Glomerular visceral epithelial cell (primary cell): ENCODE data around the gene EXD3.
"Not testable (repeated sequence)": the region's sequence is repeated elsewhere in the genome, so short reads cannot be mapped to it uniquely, and the experiment has no call there.

Experiments used
- DNase-seq: peaks from one replicate; pipeline ENCODE4 v3.0.0-alpha.2; 2016; ENCODE audit errors: extremely low spot score

The EXD3 gene

DNA sequence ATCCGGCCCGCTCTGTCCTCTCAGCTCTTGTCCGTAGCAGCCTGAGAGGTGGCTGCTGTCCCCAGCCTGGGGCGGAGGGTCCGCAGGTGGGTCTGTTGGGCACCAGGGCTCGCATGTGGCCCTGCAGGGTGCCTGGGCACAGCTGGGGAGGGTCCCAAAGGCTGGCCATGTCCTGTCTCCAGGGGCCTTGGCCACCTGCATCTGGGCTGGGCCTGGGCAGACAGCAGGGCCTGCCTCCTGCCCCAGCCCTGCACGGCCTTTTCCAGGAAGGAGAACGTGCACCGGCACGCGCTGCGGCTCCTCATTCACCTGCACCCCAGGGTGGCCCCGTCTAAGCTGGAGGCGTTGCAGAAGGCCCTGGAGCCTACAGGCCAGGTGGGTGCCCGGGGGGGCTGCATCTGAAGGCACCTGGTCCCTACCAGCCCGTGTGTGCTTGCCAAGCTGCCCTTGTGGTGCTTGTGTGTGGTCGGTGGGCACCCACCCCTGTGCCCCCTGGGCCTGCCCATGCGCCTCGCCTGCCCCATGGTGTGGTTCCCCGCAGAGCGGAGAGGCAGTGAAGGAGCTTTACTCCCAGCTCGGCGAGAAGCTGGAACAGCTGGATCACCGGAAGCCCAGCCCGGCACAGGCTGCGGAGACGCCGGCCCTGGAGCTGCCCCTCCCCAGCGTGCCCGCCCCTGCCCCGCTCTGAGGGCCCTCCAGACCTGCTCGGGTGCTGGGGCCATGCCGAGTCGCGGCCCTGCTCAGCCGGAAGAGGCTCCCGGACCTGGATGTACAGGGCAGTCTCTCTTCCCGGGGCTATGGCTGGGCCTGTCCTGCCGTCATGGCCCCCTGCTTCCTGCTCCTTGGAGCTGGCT, 150.5 kb downstream of the EXD3 start:
- DNase-seq, result no peak

DNA sequence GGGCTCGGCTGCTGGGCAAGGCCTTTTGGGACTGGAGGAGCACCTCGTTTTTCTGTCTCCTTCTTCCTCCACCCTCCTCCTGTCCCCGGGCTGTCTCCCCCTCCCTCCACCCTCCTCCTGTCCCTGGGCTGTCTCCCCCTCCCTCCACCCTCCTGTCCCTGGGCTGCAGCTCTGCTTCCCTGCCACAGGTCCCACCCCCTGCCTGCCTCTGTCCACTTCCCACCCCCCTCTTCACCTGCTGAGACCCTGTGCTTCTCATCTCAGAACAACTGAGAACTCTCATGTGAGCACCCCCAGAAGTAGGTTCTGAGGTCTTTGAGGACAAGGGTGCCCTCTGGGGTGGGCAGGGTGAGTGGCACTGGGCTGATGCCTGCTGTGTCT, 151.3 kb downstream of the EXD3 start:
- DNase-seq, result no peak

DNA sequence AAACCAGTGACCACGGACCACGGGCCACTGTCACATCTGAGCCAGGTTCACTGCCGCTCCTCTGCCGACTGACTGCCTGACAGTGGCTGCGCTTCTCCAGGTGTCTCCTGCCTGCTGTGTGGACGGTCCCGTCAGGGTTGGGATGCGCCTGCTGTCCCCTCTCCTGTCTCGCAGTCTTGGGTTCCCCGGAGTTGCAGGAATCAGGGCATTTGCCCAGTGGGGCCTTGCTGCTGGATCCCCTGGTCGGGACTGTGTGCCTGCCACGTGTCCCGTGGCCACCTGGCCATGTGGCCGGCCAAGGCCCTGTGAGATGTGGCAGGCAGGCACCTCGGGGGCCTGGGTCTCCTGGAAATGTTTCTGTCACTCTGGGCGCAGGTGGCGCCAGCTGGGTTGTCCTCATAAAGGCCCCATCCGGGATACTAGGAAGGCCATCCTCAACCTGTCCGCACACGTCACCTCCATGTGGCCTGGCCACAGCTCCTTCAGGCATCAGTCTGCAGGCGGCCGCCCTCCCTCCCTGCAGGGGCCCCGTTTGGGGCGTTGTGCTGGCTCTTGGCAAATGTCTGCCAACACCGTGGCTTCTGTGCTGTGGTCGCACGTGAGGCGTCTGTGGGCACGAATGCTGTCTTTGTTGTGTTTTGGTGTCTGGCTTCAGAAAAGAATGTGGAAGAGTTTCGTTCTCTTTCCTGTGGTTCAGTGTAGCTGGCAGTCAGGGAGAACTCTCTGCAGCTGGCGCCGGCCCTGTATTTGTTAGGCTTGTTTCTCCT, 151.8 kb downstream of the EXD3 start:
- DNase-seq, result no peak

DNA sequence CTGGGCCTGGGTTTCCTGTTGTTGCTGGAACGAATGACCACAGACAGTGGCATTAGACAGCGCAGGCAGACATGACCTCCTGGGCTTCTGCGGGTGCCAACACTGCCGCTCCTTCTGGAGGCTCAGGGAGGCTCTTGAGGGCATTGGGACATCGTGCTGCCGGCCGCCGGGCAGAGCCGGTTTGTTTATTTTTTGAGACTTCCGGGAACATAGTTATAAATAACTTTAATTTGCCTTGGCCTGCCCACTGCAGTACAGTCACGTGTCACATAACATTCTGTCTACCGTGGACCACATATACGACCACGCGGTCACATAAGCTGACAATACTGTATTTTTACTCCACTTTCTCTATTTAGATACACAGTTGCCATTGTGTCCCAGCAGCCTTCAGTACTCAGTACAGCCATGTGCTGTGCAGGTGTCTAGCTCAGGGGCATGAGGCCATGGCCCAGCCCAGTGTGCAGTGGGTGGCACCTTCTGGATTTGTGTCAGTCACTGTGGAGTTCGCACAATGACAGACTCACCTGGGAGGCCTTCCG, 153.7 kb downstream of the EXD3 start:
- DNase-seq, result no peak

DNA sequence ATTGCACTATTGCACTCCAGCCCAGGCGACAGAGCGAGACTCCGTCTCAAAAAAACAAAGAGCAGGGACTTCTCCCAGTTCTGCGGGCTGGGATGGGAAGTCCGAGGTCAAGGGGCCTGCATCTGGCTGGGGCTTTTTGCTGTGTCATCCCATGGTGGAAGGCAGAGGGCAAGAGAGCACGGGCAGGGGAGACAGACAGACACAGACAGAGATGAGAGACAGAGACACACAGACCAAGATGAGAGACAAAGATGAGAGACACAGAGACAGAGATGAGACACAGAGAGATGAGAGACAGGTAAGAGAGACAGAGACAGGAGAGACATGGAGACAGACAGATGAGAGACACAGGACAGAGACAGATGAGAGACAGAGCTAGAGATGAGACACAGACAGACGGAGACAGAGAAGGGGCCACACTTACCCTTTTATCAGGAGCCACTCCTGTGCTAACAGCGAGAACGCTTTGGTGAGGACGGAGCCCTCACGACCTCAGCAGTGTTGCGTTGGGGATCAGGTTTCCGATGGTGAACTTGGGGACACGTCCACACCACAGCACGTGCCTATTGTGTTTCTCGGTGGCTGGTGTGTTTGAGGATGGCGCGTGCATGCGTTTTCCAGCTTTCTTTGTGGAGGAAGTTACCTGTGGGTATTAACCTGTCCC, 154.3 kb downstream of the EXD3 start:
- DNase-seq, result no peak

DNA sequence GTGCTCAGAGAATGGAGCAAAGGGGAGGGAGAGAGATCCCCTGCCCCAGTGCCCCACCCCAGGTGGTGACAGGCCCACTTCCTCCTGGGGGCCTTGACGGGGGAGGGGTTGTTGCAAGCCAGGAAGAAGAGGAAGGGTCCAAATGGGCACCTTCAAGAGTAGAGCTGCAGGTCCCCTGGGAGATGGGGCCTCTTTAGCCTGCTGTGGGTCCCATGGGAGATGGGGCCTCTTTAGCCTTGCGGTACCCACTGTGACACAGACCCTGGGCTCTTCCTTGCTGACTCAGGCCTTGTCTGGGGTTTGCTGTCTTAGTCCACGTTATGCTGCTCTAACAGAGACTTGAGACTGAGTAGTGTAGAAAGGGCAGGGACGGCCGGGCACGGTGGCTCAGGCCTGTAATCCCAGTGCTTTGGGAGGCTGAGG, 155.0 kb downstream of the EXD3 start:
- DNase-seq, result no peak

DNA sequence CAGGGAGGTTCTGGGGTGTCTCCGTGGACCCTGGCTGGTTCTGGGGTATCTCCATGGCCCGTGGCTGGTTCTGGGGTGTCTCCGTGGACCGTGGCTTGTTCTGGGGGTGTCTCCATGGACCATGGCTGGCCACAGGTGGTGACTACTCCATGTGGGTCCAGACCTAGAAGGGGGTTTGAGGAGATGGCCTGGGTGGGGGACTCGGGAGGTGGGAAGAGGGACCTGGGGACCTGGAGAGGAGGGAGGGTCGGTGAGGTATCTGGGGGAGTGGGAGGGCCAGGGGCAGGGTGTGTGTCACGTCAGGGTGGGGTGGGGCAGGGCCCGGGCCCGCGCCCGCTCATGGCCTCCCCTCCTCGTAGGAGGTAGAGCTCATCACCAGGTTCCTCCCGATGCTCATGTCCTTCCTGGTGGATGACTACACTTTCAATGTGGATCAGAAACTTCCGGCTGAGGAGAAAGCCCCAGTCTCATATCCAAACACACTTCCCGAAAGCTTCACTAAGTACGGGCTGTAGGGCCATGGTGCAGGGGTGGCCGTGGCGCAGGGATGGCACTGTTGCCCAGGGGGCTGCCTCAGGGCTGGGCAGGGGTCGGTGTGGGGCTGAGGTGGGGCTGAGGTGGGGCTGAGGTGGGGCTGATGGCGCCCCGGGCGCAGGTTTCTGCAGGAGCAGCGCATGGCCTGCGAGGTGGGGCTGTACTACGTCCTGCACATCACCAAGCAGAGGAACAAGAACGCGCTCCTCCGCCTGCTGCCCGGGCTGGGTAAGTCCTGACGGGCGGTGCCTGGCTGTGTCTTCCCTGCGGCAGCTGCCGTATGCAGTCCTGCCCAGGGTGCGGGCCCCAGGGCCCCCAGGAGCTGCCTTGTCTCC, 156.1 kb downstream of the EXD3 start:
- no peak for DNase-seq

DNA sequence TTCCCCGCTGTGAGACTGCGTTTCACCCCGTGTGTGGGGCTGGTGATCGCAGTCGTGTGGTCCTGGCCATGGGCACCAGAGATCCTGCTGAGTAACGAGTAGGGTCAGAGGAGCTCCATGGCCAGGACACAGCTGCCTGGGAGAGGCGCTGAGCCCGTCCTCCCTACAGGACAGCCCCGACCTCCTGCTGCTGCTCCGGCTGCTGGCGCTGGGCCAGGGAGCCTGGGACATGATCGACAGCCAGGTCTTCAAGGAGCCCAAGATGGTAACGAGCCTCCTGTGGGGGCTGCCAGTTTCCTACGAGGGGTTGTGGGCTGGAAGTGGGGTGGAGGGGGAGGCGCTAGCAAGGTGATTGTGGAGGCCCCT, 156.8 kb downstream of the EXD3 start:
- no peak for DNase-seq

DNA sequence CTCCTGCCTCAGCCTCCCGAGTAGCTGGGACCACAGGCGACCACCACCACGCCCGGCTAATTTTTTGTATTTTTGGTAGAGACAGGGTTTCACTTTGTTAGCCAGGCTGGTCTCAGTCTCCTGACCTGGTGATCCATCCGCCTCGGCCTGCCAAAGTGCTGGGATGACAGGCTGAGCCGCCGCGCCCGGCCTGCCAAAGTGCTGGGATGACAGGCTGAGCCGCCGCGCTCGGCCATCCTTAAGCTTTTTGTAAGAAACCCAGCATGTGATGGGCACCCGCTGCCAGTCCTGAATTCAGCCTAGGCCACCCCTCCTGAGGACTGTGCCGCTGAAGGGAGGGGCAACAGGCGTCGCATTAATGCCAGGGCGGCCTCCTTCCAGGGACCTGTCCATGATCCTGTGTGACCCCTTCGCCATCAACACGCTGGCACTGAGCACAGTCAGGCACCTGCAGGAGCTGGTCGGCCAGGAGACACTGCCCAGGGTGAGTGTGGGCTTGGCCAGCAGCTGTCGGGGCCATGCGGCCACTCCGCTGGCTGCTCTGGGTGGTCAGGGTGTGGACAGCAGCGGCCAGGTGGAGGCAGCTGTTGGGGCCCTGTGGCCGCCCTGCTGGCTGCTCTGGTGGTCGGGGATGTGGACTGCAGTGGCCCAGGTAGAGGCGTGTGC, 157.3 kb downstream of the EXD3 start:
- no peak for DNase-seq

DNA sequence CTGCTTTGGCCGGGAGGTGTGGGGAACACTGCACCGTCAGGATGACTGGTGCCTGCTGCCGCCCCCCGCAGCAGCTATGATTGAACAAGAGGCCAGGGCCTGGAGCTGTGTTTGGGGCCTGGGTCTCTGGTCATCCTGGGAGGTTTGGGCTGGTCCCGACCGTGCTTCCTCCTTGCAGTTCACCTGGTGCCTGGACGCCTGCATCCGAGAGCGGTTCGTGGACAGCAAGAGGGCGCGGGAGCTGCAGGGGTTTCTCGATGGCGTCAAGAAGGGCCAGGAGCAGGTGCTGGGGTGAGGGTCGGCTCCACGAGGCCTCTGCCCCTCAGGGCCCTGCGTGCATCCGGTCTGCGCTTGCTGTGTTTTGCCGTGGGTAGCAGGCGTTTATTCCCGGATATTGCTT, 158.9 kb downstream of the EXD3 start:
- no peak for DNase-seq

DNA sequence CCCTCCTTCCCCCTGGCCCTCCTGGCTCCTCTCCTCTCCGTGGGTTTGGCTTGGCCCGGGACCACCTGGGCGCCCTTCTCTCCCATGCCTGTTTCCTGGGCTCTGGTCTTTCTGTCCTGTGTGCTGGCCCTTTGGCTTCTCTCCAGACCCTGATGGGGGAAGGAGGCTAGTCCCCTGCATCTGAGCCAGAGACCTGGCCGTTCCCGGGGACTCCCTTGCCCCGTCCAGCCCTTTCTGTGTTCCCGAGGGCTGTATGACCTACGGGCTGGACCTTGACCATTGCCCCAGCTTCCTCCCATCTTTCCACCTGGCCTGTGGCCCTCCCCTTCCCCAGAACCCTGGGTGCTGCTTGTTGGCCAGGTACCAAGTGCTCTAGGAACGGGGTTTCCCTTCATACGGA, 159.5 kb downstream of the EXD3 start:
- no peak for DNase-seq

DNA sequence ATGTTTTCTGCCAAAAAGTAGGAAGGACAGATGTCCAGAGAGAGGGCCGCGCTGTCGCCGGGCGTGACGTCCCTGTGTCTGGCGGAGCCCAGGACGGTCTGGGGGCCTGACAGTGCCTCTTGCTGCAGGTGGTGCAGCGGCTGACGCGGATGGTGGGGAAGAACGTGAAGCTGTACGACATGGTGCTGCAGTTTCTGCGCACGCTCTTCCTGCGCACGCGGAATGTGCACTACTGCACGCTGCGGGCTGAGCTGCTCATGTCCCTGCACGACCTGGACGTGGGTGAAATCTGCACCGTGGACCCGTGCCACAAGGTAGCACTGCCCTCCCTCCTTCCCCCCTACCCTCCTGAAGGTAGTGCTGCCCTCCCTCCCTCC, 160.1 kb downstream of the EXD3 start:
- DNase-seq, result no peak

DNA sequence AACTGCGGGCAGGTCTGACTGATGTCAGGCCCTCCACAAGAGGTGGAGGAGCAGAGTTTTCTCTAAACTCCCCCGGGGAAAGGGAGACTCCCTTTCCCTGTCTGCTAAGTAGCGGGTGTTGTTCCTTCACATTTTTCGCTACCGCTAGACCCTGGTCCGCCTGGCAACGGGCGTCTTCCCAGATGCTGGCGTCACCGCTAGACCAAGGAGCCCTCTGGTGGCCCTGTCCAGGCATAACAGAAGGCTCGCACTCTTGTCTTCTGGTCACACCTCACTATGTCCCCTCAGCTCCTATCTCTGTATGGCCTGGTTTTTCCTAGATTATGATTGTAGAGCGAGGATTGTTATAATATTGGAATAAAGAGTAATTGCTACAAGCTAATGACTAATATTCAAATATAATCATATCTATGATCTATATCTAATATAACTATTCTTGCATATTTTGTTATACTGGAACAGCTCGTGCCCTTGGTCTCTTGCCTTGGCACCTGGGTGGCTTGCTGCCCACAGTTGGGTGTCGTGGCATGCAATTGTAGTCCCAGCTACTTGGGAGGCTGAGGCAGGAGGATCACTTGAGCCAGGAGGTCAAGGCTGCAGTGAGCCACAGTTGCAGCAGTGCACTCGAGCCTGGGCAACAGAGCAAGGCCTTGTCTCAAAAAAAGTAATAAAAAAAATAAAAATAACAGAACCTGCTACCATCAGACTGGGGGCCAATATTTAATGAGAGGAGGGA, 160.6 kb downstream of the EXD3 start:
- DNase-seq, result not testable (repeated sequence)
